Smooth muscle cell (in vitro differentiated cells): ENCODE measurements around the gene VPS26B. TPM values are rescaled to one million over a fixed set of nuclear protein-coding genes. Genes with fewer than 3 reads are reported as not detected.

Source experiments
- DNase-seq: peaks from one replicate; lab custom pipeline; 2025; ENCODE audit not compliant: unreplicated experiment; lab: John Stamatoyannopoulos, UW
- H2AFZ ChIP-seq: fragments of 200-600 bp; sonication (generic); 2 replicates; pipeline ENCODE4 v1.6.0; 2016; ENCODE audit warnings: antibody characterized with exemption, low read depth, mild to moderate bottlenecking
- H3F3A ChIP-seq: fragments of 200-600 bp; sonication (generic); 2 replicates; pipeline ENCODE4 v1.6.0; 2017; ENCODE audit warnings: antibody characterized with exemption, low read depth
- H3K27ac ChIP-seq: fragments of 200-600 bp; sonication (generic); 2 replicates; pipeline ENCODE4 v1.5.1; 2016; ENCODE audit warnings: low read depth, mild to moderate bottlenecking
- H3K27me3 ChIP-seq: fragments of 200-600 bp; sonication (generic); 2 replicates; pipeline ENCODE4 v1.6.1; 2016; ENCODE audit warnings: low read depth, mild to moderate bottlenecking
- H3K36me3 ChIP-seq: fragments of 200-600 bp; sonication (generic); 2 replicates; pipeline ENCODE4 v1.5.1; 2016; ENCODE audit warnings: low read depth
- H3K4me1 ChIP-seq: fragments of 200-600 bp; sonication (generic); 2 replicates; pipeline ENCODE4 v1.5.1; 2016; ENCODE audit warnings: low read depth
- H3K4me2 ChIP-seq: fragments of 200-600 bp; sonication (generic); 2 replicates; pipeline ENCODE4 v1.6.0; 2016; ENCODE audit warnings: mild to moderate bottlenecking
- H3K4me3 ChIP-seq: fragments of 200-600 bp; sonication (generic); 2 replicates; pipeline ENCODE4 v1.5.1; 2016; ENCODE audit warnings: mild to moderate bottlenecking
- H3K79me2 ChIP-seq: fragments of 200-600 bp; sonication (generic); 2 replicates; pipeline ENCODE4 v1.6.0; 2016; ENCODE audit warnings: low read depth, mild to moderate bottlenecking
- H3K9ac ChIP-seq: fragments of 200-600 bp; sonication (generic); 2 replicates; pipeline ENCODE4 v1.6.0; 2016; ENCODE audit warnings: low read depth
- H3K9me3 ChIP-seq: fragments of 200-600 bp; sonication (generic); replicated peaks from 2 replicates; pipeline ENCODE4 v1.5.1; 2016; ENCODE audit warnings: low read depth
- H4K20me1 ChIP-seq: fragments of 200-600 bp; sonication (generic); 2 replicates; pipeline ENCODE4 v1.6.0; 2016; ENCODE audit warnings: low read depth
- CTCF ChIP-seq: fragments of 200-600 bp; sonication (generic); IDR thresholded peaks from 2 replicates; pipeline ENCODE4 v1.5.1; 2017; ENCODE audit warnings: borderline replicate concordance, mild to moderate bottlenecking, antibody characterized with exemption; ENCODE audit not compliant: insufficient read depth, poor library complexity, severe bottlenecking
- WGBS: methylation state at CpG from one replicate; pipeline ENCODE4 v1.1.7; 2016; ENCODE audit warnings: low lambda C conversion rate; 5-methylcytosine and 5-hydroxymethylcytosine counted together
- polyA plus RNA-seq: library from polyadenylated mRNA; unstranded; fragments of >200 nt; fragmentation: Nextera tagmentation; extraction: Ambion mirVana; gene quantifications from 2 replicates; pipeline ENCODE4 v1.2.1, GENCODE V29; 2016
- total RNA-seq: library from RNA; depleted of rRNA; stranded (reverse); fragments of >200 nt; gene quantifications from 2 replicates; pipeline ENCODE4 v1.2.3, GENCODE V29; 2014

VPS26B gene
- total and polyA plus RNA-seq, 2 experiments from 2014 or later, result 30.7 to 48.4 TPM

- no peaks in the 10 kb centered on the region for H3K36me3 ChIP-seq
- no peaks in the 10 kb centered on the region for H3K27me3 ChIP-seq
- H3K79me2 ChIP-seq, result peaks cover 37% of the 10 kb centered on the region
- H3K4me1 ChIP-seq, result no peaks in the 10 kb centered on the region
- no peak overlapping the region for H3K4me3 ChIP-seq
- H3K9ac ChIP-seq, result no peak overlapping the region
- peaks cover 77% of the 10 kb centered on the region for H4K20me1 ChIP-seq
- no peak overlapping the region for H2AFZ ChIP-seq
- TF ChIP-seq CTCF, result no peak
- H3F3A ChIP-seq, result no peaks in the 10 kb centered on the region
- H3K4me2 ChIP-seq, result no peak overlapping the region
- no peak overlapping the region for H3K27ac ChIP-seq
- no peak for DNase-seq
- no peaks in the 10 kb centered on the region for H3K9me3 ChIP-seq
- WGBS, result 87% methylated on average over 4 of the region's 4 CpGs
Observed at GRCh38 chr11:134233729-134234179, 9.3 kb downstream of the VPS26B start.

GRCh38 chr11:134235399-134235798 is 10.9 kb downstream of the VPS26B start:
- Histone ChIP-seq H3K9ac (no peak overlapping the region), H3K79me2 (peaks cover 21% of the 10 kb centered on the region), H3K4me2 (no peak overlapping the region), H4K20me1 (peaks cover 61% of the 10 kb centered on the region), H3K36me3 (no peaks in the 10 kb centered on the region), H3F3A (no peaks in the 10 kb centered on the region), H3K4me3 (no peak overlapping the region), H3K27me3 (no peaks in the 10 kb centered on the region), H3K27ac (no peak overlapping the region), H3K4me1 (no peaks in the 10 kb centered on the region), H2AFZ (no peak overlapping the region), H3K9me3 (no peaks in the 10 kb centered on the region)
- TF ChIP-seq CTCF, result no peak
- WGBS, result 95% methylated on average over 3 of the region's 3 CpGs
- no peak for DNase-seq

GRCh38 chr11:134236834-134237556 is 12.5 kb downstream of the VPS26B start:
- Histone ChIP-seq H2AFZ (no peak overlapping the region), H3K4me2 (no peak overlapping the region), H3F3A (no peaks in the 10 kb centered on the region), H3K36me3 (no peaks in the 10 kb centered on the region), H3K27me3 (no peaks in the 10 kb centered on the region), H3K9ac (no peak overlapping the region), H3K9me3 (no peaks in the 10 kb centered on the region), H4K20me1 (peaks cover 45% of the 10 kb centered on the region), H3K4me3 (no peak overlapping the region), H3K79me2 (peaks cover 14% of the 10 kb centered on the region), H3K4me1 (no peaks in the 10 kb centered on the region), H3K27ac (no peak overlapping the region)
- 72% methylated on average over 7 of the region's 7 CpGs for WGBS
- DNase-seq, result no peak
- TF ChIP-seq CTCF, result no peak

GRCh38 chr11:134237557-134237922 is 13.1 kb downstream of the VPS26B start:
- Histone ChIP-seq H2AFZ (no peak overlapping the region), H3K9me3 (no peaks in the 10 kb centered on the region), H3K27me3 (no peaks in the 10 kb centered on the region), H3K4me3 (no peak overlapping the region), H3K9ac (no peak overlapping the region), H3F3A (no peaks in the 10 kb centered on the region), H3K79me2 (peaks cover 11% of the 10 kb centered on the region), H3K4me1 (no peaks in the 10 kb centered on the region), H3K27ac (no peak overlapping the region), H3K36me3 (no peaks in the 10 kb centered on the region), H3K4me2 (no peak overlapping the region), H4K20me1 (peaks cover 39% of the 10 kb centered on the region)
- WGBS, result 68% methylated on average over 11 of the region's 11 CpGs
- no peak for TF ChIP-seq CTCF
- DNase-seq, result no peak
